ENCODE measurements around the gene GARNL3. TPM values are rescaled to one million over a fixed set of nuclear protein-coding genes. Genes with fewer than 3 reads are reported as not detected.

The GARNL3 gene
- total and polyA plus RNA-seq, 2 experiments from 2014 or later: 8.7 to 21.9 TPM

DNA sequence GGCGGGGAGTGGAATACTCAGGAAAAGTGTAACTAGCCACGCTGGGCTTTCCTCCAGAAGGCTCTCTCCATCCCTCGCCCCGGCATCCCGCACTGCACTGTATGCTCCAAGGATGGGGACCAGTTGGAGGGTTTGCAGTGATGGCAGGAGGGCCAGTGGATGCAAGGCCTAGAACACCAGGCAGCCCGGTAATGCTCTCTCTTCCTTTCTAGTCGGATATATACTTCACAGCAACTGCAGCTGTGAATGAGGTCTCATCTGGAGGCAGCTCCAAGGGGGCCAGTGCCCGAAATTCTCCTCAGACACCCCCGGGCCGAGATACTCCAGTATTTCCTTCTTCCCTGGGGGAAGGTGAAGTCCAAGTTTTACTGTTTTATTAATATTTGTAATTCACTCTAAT lies 122.4 kb downstream of the GARNL3 start:
- Mint-ChIP-seq H3K9me3 (no peaks in the 10 kb centered on the region; the same call in 2 of the 3 replicates), H3K27me3 (ENCODE audit: insufficient read depth, low read depth, poor library complexity) (peaks cover 6% of the 10 kb centered on the region)

More for the DNA sequence above, 122.4 kb downstream of the GARNL3 start:
- DNase-seq (ENCODE audit: low spot score) (no peak), ATAC-seq (no peak)
- no peaks in the 10 kb centered on the region; the same call in 1 of the 2 replicates for H3K4me1 ChIP-seq (ENCODE audit: insufficient read depth)
- H3K4me3 ChIP-seq: no peak overlapping the region
- peaks cover 11% of the 10 kb centered on the region for H3K4me1 Mint-ChIP-seq
- no peak overlapping the region for H2AFZ ChIP-seq
- no peak overlapping the region for H3K4me2 ChIP-seq
- no peaks in the 10 kb centered on the region for H3K36me3 ChIP-seq (ENCODE audit: insufficient read depth)
- 0 out of 2 replicates have a peak, but pooled peaks cover 2% of the 10 kb centered on the region for H3F3A ChIP-seq (replicated peaks; ENCODE audit: low read depth)
- H3K9me2 ChIP-seq (ENCODE audit: insufficient read depth): no peaks in the 10 kb centered on the region
- no peaks in the 10 kb centered on the region; the same call in 1 of the 2 replicates for H4K20me1 ChIP-seq (replicated peaks; ENCODE audit: insufficient read depth)
- no peak overlapping the region for H3K27ac Mint-ChIP-seq
- no peaks in the 10 kb centered on the region for H3K36me3 Mint-ChIP-seq (ENCODE audit: low read depth)
- TF ChIP-seq STAT1 (IDR thresholded peaks at IDR 0.05; ENCODE audit: unreplicated experiment) (no peak), NANOG (IDR thresholded peaks at IDR 0.05; ENCODE audit: borderline replicate concordance) (no peak), POLR2AphosphoS5 (IDR thresholded peaks at IDR 0.05; ENCODE audit: low read depth) (no peak), EZH2phosphoT487 (IDR thresholded peaks at IDR 0.05; ENCODE audit: unreplicated experiment) (no peak), EZH2 (IDR thresholded peaks at IDR 0.05; ENCODE audit: low read depth, unreplicated experiment) (no peak), ZNF462 (CRISPR knock-in tag; IDR thresholded peaks at IDR 0.05) (no peak), JUNB (IDR thresholded peaks at IDR 0.05; ENCODE audit: unreplicated experiment) (no peak), ETS1 (IDR thresholded peaks at IDR 0.05) (no peak), CREB1 (CRISPR knock-in tag; IDR thresholded peaks at IDR 0.05; ENCODE audit: low read depth) (no peak), ZNF114 (CRISPR knock-in tag; IDR thresholded peaks at IDR 0.05) (no peak), CTCF (conservative IDR thresholded peaks at IDR 0.05; ENCODE audit: low read depth in 2 of 2) (no peak), REST (IDR thresholded peaks at IDR 0.05; ENCODE audit: unreplicated experiment) (no peak)
- H3K27me3 ChIP-seq (ENCODE audit: insufficient read depth): no peaks in the 10 kb centered on the region
- H3K4me3 Mint-ChIP-seq: no peak overlapping the region
- no peaks in the 10 kb centered on the region for H3K79me2 ChIP-seq (replicated peaks; ENCODE audit: insufficient read depth)
- no peak overlapping the region for H3K27ac ChIP-seq (ENCODE audit: low read depth)
